SK-N-SH treated with all-trans-retinoic acid at 6 μM for 48 hours (cell line): ENCODE data around the gene MIXL1.

Experiments
- ATAC-seq: fragments of 200-7000 bp; cut with Tn5 transposase; 3 replicates; pipeline ENCODE4 v1.9.1; 2020; ENCODE audit warnings: mild to moderate bottlenecking, moderate library complexity
- ARNTL ChIP-seq: fragments of 450-650 bp; formaldehyde crosslinking; IDR thresholded peaks from 2 replicates; pipeline ENCODE4 v1.5.0; 2020; ENCODE audit warnings: low read depth, mild to moderate bottlenecking, moderate library complexity, borderline replicate concordance
- BACH2 ChIP-seq: fragments of 250-450 bp; sonication (Bioruptor Pico); IDR thresholded peaks from 2 replicates; pipeline ENCODE4 v1.9.0; 2021; ENCODE audit warnings: mild to moderate bottlenecking, borderline replicate concordance
- CREB5 ChIP-seq: fragments of 250-450 bp; sonication (Bioruptor Pico); IDR thresholded peaks from 2 replicates; pipeline ENCODE4 v1.5.1; 2020; ENCODE audit warnings: low read depth, mild to moderate bottlenecking, moderate library complexity
- CSDC2 ChIP-seq: fragments of 250-450 bp; sonication (Bioruptor Pico); IDR thresholded peaks from 2 replicates; pipeline ENCODE4 v1.5.0; 2020; ENCODE audit warnings: mild to moderate bottlenecking, moderate library complexity
- CSRNP3 ChIP-seq: fragments of 250-450 bp; sonication (Bioruptor Pico); IDR thresholded peaks from 2 replicates; pipeline ENCODE4 v1.5.1; 2021; ENCODE audit warnings: mild to moderate bottlenecking, moderate library complexity
- ESRRG ChIP-seq: fragments of 250-450 bp; sonication (Bioruptor Pico); IDR thresholded peaks from 2 replicates; pipeline ENCODE4 v1.6.1; 2021; ENCODE audit warnings: mild to moderate bottlenecking
- GLIS3 ChIP-seq: fragments of 250-450 bp; sonication (Bioruptor Pico); IDR thresholded peaks from 2 replicates; pipeline ENCODE4 v1.5.0; 2020; ENCODE audit warnings: mild to moderate bottlenecking, moderate library complexity
- ISL1 ChIP-seq: fragments of 250-450 bp; sonication (Bioruptor Pico); IDR thresholded peaks from 2 replicates; pipeline ENCODE4 v2.1.2; 2022; ENCODE audit warnings: mild to moderate bottlenecking, moderate library complexity
- OSR1 ChIP-seq: fragments of 250-450 bp; sonication (Bioruptor Pico); IDR thresholded peaks from 2 replicates; pipeline ENCODE4 v1.8.0; 2022; ENCODE audit warnings: moderate library complexity, mild to moderate bottlenecking, inconsistent platforms
- PPARA ChIP-seq: fragments of 250-450 bp; sonication (Bioruptor Pico); IDR thresholded peaks from 2 replicates; pipeline ENCODE4 v1.5.0; 2020; ENCODE audit warnings: mild to moderate bottlenecking, borderline replicate concordance
- SNAI2 ChIP-seq: fragments of 250-450 bp; sonication (Bioruptor Pico); IDR thresholded peaks from 2 replicates; pipeline ENCODE4 v1.5.0; 2020; ENCODE audit warnings: mild to moderate bottlenecking, moderate library complexity
- TOX ChIP-seq: fragments of 250-450 bp; sonication (Bioruptor Pico); IDR thresholded peaks from 2 replicates; pipeline ENCODE4 v1.8.0; 2021; ENCODE audit warnings: mild to moderate bottlenecking, moderate library complexity, borderline replicate concordance
- ZC3H10 ChIP-seq: fragments of 250-450 bp; sonication (Bioruptor Pico); IDR thresholded peaks from 2 replicates; pipeline ENCODE4 v1.5.1; 2021; ENCODE audit warnings: mild to moderate bottlenecking, moderate library complexity
- ZFP3 ChIP-seq: fragments of 250-450 bp; sonication (Bioruptor Pico); IDR thresholded peaks from 2 replicates; pipeline ENCODE4 v1.5.0; 2020; ENCODE audit warnings: mild to moderate bottlenecking, moderate library complexity
- ZFP30 ChIP-seq: fragments of 450-650 bp; formaldehyde crosslinking; IDR thresholded peaks from 2 replicates; pipeline ENCODE4 v1.5.0; 2022; ENCODE audit warnings: mild to moderate bottlenecking, moderate library complexity
- ZNF565 ChIP-seq: fragments of 450-650 bp; formaldehyde crosslinking; conservative IDR thresholded peaks from 2 replicates; pipeline ENCODE4 v1.5.0; 2020; ENCODE audit warnings: low read depth, mild to moderate bottlenecking, moderate library complexity
- ZNF70 ChIP-seq: fragments of 450-650 bp; formaldehyde crosslinking; IDR thresholded peaks from 2 replicates; pipeline ENCODE4 v1.5.0; 2020; ENCODE audit warnings: mild to moderate bottlenecking, moderate library complexity
- ZNF8 ChIP-seq: fragments of 450-650 bp; formaldehyde crosslinking; IDR thresholded peaks from 2 replicates; pipeline ENCODE4 v1.5.0; 2020; ENCODE audit warnings: mild to moderate bottlenecking, moderate library complexity
- TF ChIP-seq, protein P1 (sequence below): fragments of 250-450 bp; sonication (Bioruptor Pico); IDR thresholded peaks from 2 replicates; pipeline ENCODE4 v1.5.0; 2020; ENCODE audit warnings: mild to moderate bottlenecking, moderate library complexity
- TF ChIP-seq, protein P2 (sequence below): fragments of 250-450 bp; sonication (Bioruptor Pico); IDR thresholded peaks from 2 replicates; pipeline ENCODE4 v1.8.0; 2021; ENCODE audit warnings: low read depth, mild to moderate bottlenecking, moderate library complexity, borderline replicate concordance
- TF ChIP-seq, protein P3 (sequence below): fragments of 250-450 bp; sonication (Bioruptor Pico); IDR thresholded peaks from 2 replicates; pipeline ENCODE4 v1.8.0; 2020; ENCODE audit warnings: mild to moderate bottlenecking, moderate library complexity, borderline replicate concordance

Gene MIXL1

DNA sequence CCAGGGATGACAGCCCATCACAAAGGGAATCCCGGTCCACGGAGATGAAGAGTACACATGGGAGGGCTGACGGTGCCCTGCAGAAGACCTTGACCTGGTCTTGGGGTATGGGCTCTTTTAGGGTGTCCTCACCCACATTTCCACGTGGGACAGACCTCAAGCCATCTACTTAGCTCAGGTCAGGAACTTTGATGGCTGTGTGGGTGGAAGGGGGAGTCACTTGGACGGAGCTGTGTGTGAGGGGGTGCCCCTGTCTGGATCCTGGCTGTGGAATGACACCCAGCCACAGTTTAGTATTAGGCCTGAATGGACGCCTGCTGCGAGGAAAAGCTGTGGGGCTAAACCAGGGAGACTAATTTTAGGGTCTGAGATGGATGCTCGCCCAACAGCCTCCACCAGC is 10.9 kb upstream of the MIXL1 start:
- no peak for ATAC-seq
- TF ChIP-seq ZNF8 (CRISPR knock-in tag): no peak
- no peak for TF ChIP-seq ZFP3 (CRISPR knock-in tag)
- no peak for TF ChIP-seq OSR1 (CRISPR knock-in tag)
- TF ChIP-seq CREB5 (CRISPR knock-in tag): no peak
- TF ChIP-seq ZNF70 (CRISPR knock-in tag): no peak
- no peak for TF ChIP-seq CSDC2 (CRISPR knock-in tag)
- no peak for TF ChIP-seq ISL1 (CRISPR knock-in tag)
- TF ChIP-seq ARNTL (CRISPR knock-in tag): no peak
- no peak for TF ChIP-seq ESRRG (CRISPR knock-in tag)
- no peak for TF ChIP-seq ZFP30 (CRISPR knock-in tag)
- TF ChIP-seq, protein P1, sequence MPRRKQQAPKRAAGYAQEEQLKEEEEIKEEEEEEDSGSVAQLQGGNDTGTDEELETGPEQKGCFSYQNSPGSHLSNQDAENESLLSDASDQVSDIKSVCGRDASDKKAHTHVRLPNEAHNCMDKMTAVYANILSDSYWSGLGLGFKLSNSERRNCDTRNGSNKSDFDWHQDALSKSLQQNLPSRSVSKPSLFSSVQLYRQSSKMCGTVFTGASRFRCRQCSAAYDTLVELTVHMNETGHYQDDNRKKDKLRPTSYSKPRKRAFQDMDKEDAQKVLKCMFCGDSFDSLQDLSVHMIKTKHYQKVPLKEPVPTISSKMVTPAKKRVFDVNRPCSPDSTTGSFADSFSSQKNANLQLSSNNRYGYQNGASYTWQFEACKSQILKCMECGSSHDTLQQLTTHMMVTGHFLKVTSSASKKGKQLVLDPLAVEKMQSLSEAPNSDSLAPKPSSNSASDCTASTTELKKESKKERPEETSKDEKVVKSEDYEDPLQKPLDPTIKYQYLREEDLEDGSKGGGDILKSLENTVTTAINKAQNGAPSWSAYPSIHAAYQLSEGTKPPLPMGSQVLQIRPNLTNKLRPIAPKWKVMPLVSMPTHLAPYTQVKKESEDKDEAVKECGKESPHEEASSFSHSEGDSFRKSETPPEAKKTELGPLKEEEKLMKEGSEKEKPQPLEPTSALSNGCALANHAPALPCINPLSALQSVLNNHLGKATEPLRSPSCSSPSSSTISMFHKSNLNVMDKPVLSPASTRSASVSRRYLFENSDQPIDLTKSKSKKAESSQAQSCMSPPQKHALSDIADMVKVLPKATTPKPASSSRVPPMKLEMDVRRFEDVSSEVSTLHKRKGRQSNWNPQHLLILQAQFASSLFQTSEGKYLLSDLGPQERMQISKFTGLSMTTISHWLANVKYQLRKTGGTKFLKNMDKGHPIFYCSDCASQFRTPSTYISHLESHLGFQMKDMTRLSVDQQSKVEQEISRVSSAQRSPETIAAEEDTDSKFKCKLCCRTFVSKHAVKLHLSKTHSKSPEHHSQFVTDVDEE (CRISPR knock-in tag): no peak
- TF ChIP-seq GLIS3 (CRISPR knock-in tag): no peak
- TF ChIP-seq CSRNP3: no peak
- TF ChIP-seq ZC3H10 (CRISPR knock-in tag): no peak
- TF ChIP-seq BACH2 (CRISPR knock-in tag): no peak
- no peak for TF ChIP-seq TOX (CRISPR knock-in tag)
- TF ChIP-seq, protein P2, sequence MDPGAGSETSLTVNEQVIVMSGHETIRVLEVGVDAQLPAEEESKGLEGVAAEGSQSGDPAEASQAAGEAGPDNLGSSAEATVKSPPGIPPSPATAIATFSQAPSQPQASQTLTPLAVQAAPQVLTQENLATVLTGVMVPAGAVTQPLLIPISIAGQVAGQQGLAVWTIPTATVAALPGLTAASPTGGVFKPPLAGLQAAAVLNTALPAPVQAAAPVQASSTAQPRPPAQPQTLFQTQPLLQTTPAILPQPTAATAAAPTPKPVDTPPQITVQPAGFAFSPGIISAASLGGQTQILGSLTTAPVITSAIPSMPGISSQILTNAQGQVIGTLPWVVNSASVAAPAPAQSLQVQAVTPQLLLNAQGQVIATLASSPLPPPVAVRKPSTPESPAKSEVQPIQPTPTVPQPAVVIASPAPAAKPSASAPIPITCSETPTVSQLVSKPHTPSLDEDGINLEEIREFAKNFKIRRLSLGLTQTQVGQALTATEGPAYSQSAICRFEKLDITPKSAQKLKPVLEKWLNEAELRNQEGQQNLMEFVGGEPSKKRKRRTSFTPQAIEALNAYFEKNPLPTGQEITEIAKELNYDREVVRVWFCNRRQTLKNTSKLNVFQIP (CRISPR knock-in tag): no peak
- no peak for TF ChIP-seq ZNF565 (CRISPR knock-in tag)
- TF ChIP-seq, all 23 proteins: peak for 0

GRCh38 chr1:226215239-226215638 is 8.2 kb upstream of the MIXL1 start:
- no peak; the same call in 2 of the 3 replicates for ATAC-seq
- TF ChIP-seq CREB5 (CRISPR knock-in tag) (no peak), SNAI2 (CRISPR knock-in tag) (no peak), GLIS3 (CRISPR knock-in tag) (no peak), ZFP3 (CRISPR knock-in tag) (no peak), ZC3H10 (CRISPR knock-in tag) (no peak), CSRNP3 (no peak), ZNF8 (CRISPR knock-in tag) (no peak), TOX (CRISPR knock-in tag) (no peak), PPARA (CRISPR knock-in tag) (no peak), ZFP30 (CRISPR knock-in tag) (no peak)
- TF ChIP-seq, protein P2 (CRISPR knock-in tag): no peak
- TF ChIP-seq, protein P3, sequence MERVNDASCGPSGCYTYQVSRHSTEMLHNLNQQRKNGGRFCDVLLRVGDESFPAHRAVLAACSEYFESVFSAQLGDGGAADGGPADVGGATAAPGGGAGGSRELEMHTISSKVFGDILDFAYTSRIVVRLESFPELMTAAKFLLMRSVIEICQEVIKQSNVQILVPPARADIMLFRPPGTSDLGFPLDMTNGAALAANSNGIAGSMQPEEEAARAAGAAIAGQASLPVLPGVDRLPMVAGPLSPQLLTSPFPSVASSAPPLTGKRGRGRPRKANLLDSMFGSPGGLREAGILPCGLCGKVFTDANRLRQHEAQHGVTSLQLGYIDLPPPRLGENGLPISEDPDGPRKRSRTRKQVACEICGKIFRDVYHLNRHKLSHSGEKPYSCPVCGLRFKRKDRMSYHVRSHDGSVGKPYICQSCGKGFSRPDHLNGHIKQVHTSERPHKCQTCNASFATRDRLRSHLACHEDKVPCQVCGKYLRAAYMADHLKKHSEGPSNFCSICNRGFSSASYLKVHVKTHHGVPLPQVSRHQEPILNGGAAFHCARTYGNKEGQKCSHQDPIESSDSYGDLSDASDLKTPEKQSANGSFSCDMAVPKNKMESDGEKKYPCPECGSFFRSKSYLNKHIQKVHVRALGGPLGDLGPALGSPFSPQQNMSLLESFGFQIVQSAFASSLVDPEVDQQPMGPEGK (CRISPR knock-in tag): no peak
